ENCODE data around the gene HECA. TPM values are rescaled to one million over a fixed set of nuclear protein-coding genes. Genes with fewer than 3 reads are reported as not detected.

The HECA gene
- total RNA-seq = 24.4 and 25.8 TPM in 2 replicates

GRCh38 chr6:139134817-139135577 is at the start of gene HECA:
TSS of gene HECA (plus strand) at chr6:139135080. CDS start at chr6:139135397, 317 bp downstream.

Other genes with a start within 250 kb of the HECA start
- gene REPS1, start 146.8 kb upstream of the HECA start, total RNA-seq = 20.7 and 22.1 TPM in 2 replicates
- 33.7 and 44.4 TPM in 2 replicates for gene ABRACL, start 106.3 kb upstream of the HECA start, total RNA-seq
- gene TXLNB, start 156.9 kb downstream of the HECA start, total RNA-seq = 1.9 and 2.1 TPM in 2 replicates
- 26.7 and 44.0 TPM in 2 replicates for gene CITED2, start 239.6 kb downstream of the HECA start, total RNA-seq

Data from bronchial smooth muscle cell (primary cell).